Stimulated activated CD4-positive, alpha-beta T cell treated with anti-CD3 and anti-CD28 coated beads, Interleukin-15, amount 100 ng/mL, for 48 hours (primary cell): Measurements from ENCODE around the gene C18orf32.
A peak's percentile ranks its signal among the peaks of the same experiment; 100 is the strongest.
"Not testable (repeated sequence)": the region's sequence is repeated elsewhere in the genome, so short reads cannot be mapped to it uniquely, and the experiment has no call there.

ENCODE experiments used
- DNase-seq, 2 donors: peaks; one replicate each; pipeline ENCODE4 v3.0.0-alpha.2; 2020; ENCODE audit warnings: low read depth in 2 of 2

Gene C18orf32

DNA sequence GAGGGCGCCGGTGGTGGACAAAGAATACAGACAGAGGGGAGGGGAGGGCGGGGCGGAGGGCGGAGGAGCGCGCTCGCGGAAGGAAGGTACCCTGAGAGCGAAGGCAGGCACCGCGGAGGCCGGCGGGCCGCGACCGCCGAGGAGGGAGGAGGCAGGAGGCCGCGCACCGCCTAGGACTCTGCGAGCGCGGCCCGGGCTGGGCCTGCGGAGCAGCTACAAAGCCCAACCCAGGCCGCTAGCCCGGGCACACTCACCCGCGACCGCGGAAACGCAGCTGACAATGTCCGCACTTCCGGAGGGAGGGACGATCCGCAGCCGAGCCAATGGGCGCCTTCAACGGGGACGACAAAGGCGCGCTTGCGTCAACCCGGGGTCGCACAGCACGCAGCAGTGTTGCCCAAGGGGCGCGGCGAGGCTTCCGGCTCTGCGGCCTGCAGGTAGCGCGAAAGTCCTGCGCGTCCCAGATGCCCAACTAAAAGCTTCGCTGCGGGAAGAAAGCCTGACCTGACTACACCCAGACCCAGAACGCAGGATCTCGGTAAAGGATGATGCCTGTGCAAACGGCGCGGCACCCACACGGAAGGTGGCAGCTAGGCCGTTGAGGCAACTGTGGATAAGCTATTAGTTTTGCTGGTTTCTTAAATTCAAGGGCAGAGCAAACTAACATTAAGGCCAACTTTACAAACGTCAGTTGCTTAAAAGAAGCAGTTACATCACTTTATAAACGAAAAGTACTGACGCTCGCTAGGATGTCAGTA, at the start of gene C18orf32:
C18orf32 (minus strand) TSS at position 282 of the 758 bp plus-strand sequence. CDS start 3,486 bp downstream, outside the sequence.
- DNase-seq = peak; percentile 89 to 92

DNA sequence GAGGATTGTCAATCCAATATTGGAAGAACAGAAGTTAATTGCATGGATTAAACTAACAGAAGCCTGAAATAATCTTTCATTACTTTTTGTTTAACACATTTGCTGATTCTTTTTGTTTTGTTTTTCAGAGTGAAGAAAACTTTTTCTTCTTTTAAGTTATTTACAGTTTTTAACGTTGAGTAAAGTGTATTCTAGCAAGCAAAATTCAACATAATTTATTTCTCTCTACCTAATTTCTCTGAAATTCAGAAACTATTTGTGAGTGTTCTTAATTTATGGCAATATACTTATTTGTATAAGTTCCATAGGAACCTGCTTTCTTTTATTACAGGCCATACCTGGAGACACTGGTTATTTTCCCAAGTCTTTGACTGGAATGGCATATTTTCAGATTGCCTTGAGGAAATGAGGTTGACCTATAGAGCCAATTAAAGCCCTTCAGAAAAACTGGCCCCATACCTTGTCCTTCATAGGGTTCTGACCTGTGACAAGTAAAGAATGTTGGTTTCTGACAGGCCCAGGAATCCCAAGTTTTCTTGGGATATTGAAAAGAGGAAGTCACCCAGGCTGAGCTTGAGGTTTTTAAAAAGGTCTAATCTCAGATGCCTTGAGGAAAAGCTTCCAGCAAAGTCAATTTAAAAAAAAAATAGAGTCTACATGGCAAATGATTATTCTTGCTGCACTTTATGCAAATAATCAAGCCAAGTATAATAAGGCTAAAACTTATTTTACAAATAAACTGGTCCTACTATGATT, 48.0 kb upstream of the C18orf32 start:
- DNase-seq = no peak

DNA sequence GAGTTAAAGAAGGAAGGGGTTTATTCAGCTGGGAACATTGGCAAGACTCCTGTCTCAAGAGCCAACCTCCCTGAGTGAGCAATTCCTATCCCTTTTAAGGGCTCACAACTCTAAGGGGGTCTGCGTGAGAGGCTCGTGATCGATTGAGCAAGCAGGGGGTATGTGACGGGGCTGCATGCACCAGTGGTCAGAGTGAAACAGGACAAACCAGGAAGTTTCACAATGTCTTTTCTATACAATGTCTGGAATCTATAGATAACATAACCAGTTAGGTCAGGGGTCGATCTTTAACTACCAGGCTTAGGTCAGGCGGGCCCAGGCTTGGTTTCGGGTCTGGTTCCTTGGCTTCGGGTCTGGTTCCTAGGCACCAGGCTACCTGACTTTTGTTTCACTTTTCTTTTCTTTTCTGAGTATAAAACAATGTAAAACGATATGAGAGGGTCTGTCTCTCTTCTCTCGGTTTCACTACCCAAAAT, 44.7 kb upstream of the C18orf32 start:
- no peak for DNase-seq

DNA sequence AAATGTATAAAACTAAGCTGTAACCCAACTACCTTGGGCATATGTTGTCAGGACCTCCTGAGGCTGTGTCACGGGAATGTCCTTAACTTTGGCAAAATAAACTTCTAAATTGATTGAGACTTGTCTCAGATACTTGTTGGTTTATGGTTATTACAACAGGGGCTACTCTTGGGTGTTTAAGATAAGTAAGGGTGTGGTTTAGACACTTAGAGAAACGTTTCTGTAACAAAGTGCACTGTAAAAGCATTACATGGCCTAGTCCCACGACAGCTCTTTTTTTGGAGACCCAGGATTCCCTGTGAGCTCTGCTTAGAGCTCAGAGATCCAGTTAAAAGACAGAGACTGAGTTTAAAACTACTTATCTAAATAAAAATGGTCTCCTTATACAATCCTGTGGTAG, 42.6 kb upstream of the C18orf32 start:
- no peak for DNase-seq

DNA sequence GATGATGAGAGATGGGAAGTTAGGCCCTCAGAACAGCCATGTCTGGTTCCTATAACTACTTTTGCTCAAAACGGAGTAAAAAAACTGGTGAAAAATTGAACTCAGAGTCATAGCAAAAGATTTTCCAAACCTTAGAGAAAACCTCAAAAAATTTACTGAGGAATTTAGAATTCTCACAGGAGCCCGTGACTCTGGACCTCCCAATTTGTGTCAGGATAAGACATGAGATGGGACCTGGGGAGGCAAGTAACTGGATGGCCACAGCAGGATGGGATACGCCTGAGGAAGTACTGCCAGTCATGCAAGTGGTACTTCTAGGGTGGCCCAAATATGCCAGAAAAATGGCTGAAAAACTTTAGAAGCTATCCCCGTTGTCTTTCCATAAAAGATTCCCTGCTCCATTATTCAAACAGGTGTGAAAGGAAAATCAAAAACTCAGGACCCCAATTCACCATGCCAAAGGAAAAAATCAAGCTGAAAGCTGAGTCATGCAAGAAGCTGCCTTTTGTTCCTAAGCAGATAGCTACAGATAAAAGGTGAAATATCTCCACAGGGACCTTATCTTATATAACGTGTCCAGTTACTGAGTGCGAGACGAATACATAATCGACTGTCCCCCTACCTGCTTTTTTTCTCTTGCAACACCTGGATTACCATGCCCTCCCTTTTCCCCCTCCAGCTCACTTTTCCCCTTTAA, 40.7 kb upstream of the C18orf32 start:
- DNase-seq = no peak

DNA sequence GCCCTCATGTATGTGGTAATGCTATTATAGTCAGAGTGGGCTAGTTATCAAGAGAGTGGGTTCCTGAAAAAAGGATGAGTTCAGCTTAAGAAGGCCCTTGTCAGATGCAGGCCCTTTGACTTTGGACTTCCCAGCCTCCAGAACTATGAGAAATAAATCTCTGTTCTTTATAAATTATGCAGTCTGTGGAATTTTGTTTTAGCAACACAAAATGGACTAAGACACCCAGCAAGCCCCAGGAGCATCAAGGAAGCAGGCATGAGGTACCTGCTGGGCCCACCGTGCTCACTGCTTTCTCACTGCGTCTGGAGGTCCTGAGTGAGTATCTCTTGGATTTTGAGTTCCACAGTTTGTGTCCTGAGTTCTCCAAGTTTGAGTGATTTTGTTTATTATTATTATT, 38.9 kb upstream of the C18orf32 start:
- DNase-seq = no peak

DNA sequence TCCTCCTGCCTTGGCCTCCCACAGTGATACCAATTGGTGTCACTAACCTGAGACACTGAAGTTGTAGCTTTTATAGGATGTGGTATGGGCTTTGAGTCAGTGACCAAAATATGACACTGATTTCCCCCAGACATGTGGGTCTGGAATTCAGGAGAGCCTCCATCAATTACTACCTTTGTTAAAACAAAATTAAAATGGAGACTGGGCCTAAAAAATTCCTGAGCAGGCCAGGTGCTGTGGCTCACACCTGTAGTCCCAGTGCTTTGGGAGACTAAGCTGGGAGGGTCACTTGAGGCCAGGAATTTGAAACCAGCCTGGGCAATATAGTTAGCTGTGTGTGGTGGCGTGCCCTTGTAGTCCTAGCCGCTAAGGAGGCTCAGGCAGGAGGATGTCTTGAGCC, 37.9 kb upstream of the C18orf32 start:
- no peak for DNase-seq

DNA sequence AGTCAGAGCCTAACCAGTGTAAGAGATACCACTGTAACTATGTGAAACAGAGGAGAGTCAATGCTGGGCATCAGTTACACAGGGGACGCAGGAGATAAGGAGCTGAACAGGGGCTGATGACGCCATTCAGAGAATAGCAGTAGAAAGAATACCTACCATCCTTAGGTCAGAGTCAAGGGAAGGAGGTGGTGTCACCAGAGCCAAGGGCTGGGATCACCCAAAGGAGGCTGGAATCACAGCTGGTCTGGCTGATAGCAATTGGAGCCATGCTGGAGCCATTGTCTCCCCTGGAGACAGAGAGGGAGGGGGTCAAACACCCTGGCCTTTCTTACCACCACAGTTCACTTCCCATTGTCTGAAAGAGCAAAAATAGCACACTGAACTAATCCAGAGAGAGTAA, 37.3 kb upstream of the C18orf32 start:
- DNase-seq = no peak

DNA sequence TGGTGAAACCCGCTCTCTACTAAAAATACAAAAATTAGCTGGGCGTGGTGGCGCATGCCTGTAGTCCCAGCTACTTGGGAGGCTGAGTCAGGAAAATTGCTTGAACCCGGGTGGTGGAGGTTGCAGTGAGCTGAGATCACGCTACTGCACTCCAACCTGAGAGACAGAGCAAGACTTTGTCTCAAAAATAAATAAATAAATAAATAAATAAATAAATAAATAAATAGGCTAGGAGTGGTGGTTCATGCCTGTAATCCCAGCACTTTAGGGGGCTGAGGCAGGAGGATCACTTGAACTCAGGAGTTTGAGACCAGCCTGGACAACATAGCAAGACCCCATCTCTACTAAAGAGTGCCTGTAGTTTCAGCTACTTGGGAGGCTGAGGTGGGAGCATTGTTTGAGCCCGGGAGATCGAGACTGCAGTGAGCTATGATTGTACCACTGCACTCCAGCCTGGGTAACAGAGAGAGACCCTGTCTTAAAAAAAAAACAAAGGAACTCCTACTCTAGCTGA, 36.6 kb upstream of the C18orf32 start:
- not testable (repeated sequence) for DNase-seq

DNA sequence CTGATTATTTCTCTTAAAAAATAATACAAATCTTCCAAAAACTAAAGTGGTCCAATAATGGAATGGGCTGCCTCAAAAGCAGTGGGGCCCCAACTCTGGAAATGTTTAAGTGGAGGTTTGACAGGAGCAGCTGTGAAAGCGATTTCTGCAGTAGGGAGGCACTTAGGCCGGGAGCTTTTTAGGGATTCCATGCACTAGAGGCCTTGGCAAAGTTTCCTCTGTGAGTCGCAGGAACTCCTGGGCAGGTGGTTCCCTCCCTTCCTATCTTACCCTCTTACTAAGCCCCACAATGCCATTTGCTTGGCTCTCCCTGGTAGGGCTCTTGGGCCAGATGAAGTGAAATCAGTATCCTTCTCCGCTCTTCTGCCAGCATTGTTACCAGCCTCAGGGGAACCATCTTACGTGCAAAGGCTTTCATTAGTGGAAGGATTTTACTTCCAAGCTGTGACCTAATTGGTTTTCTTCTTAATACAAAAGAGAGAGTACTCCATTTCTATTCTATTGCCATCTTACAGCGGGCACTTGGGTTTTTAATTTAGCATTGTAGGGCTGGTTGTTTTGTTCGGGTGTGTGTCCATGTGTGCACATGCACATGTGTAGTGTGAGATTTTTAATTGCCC, 34.3 kb upstream of the C18orf32 start:
- no peak for DNase-seq

DNA sequence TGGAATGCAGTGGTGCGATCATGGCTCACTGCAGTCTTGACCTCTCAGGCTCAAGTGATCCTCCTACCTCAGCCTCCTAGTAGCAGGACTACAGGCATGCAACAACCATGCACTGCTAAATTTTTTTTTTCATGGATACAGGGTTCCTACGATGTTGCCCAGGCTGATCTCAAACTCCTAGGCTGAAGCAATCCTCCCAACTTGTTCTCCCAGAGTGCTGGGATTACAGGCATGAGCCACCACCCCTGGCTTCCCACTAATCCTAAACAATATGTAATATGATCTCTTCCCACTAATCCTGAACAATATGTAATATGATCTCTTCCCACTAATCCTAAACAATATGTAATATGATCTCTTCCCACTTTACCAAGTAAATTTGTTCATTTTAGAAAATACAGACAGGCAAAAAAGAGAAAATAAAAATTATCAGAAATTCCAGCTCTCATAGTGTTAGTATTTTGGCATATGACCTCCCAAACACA, 33.7 kb upstream of the C18orf32 start:
- DNase-seq = no peak

DNA sequence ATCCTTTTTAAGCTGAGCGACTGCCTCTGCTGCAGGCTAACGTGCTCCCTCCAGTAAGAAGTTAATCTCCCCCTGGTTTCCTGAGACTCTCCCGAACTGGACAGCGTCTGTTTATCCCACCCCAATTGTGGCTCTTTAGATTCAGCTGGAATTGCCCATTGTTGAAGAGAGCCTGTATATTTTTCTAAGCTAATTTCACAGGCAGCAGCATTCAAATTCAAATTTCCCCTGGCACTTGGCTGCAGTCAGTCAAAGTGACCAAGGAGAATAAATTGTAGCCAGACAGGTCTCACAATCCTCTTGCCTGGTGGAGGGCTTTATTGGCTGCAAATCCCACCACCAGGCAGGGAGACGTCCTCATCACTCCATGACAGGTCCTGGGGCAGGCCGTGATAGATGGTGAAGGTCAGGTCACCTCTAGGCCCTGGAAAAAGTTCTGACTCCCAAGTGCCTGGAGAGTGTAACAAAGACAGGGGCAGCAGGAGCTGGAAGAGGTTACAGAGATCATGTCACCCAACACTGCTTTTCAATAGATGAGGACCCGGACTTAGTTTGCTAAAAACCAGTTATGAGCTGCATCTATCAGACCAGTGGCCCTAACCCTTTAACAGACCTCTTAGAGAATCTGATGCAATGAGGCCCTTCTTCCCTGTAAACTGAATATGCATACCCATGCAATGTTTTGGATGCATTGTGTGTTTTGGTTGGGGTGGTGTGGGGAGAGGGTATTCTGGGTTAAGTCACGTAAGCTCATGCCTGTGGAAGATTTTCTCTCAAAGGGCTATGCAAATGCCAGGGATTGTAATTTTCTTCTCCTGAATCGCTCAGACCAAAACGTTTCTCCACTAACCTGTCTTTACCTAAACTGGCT, 32.3 kb upstream of the C18orf32 start:
- no peak for DNase-seq

DNA sequence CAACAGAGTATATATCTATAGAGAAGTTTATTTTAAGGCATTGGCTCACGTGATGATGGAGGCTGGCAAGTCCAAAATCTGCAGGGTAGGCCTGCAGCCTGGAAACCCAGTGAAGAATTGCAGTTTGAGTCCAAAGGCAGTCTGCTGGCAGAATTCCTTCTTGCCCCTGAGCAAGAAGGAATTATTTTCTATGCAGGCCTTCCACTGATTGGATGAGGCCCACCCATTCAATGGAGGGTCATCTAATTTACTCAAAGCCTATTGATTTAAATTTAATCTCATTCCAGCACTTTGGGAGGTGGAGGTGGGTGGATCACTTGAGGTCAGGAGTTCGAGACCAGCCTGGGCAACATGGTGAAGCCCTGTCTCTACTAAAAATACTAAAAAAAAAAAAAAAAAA, 30.4 kb upstream of the C18orf32 start:
- DNase-seq = no peak

DNA sequence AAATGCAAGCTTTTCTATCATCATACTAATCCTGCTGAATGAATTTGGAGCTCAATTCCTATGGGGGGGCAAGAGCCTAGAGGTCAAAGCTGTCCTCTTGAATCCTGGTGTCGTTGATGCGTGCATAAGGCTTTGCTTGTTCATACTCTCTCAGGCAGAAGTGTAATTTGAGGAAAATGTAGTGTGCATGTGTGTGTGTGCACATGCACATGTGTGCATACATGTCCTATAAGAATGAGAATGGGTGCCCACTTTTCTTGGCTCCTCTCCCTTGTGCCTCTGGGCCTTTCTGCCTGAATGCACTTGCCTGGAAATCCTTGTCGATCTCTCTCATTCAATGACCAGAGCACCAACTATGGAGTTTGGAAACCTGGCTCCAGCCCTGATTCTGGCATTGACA, 28.5 kb upstream of the C18orf32 start:
- no peak for DNase-seq

DNA sequence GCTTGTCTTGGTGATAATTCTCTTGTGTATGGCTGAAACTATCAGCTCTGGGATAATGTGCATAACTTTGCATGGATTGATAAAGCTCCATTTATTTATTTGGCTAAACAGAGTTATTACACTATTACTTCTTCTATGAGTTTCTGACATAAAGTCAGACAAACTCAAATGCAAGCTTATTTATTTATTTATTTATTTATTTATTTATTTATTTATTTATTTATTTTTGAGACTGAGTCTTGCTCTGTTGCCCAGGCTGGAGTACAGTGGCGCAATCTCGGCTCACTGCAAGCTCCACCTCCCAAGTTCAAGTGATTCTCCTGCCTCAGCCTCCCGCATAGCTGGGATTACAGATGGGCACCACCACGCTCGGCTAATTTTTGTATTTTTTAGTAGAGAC, 28.0 kb upstream of the C18orf32 start:
- not testable (repeated sequence) for DNase-seq

DNA sequence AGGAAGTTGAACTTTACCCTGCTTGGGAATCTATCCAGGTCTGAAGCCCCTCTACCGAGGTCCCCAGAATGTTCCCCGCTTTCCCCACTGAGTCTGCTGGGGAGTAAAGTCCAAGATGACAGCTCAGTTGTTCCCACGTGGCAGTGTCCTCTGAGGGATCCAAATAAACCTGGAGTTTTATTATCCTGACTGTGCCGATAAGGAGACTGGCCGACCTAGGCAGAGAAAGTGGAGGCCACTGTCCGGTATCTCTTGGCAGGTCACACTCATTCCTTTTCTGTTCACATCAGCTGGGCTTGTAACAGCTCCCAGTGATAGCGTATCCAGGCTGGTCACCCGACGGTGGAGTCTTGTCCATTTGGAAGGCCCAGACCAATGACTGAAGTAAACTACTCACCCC, 27.5 kb upstream of the C18orf32 start:
- DNase-seq = no peak

DNA sequence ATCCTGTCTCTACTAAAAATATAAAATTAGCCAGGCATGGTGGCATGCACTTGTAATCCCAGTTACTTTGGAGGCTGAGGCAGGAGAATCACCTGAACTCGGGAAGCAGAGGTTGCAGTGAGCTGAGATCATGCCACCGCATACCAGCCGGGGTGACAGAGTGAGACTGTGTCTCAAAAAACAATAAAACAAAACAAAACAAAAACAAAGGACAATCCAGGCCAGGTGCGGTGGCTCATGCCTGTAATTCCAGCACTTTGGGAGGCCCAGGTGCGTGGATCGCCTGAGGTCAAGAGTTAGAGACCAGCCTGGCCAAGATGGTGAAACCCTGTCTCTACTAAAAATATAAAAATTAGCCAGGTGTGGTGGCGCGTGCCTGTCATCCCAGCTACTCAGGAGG, 25.8 kb upstream of the C18orf32 start:
- not testable (repeated sequence) for DNase-seq

DNA sequence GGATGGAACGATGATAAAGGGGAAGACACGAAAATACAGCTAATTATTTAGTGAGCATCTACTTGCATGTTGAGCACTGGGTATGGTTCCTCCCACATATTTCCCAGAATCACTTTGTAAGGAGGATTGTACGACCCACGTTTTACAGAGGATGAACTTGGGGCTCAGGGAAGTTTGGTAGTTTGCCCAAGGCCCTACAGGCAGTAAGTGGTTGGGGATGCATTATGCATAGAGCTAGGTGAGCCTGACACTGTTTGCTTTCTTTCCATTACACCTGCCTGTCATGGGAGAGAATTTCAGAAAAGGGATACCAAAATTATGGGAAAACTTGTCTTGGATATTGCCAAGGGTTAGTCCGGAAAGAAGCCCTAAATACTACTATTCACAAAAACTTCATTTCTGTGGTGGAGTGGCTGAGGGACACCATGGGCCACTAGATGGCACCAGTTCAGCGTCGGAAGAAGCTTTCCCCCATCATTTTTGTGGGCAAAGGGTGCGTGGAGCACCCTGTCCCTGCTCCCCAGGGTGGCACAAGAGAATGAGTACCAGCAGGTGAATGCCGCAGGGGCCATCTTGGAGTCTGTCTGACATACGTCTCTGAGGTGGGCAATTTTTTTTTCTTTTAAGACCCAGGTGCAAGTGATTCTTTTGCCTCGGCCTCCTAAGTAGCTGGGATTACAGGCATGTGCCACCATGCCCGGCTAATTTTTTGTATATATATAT, 23.5 kb upstream of the C18orf32 start:
- DNase-seq = peak; percentile 17 to 22

DNA sequence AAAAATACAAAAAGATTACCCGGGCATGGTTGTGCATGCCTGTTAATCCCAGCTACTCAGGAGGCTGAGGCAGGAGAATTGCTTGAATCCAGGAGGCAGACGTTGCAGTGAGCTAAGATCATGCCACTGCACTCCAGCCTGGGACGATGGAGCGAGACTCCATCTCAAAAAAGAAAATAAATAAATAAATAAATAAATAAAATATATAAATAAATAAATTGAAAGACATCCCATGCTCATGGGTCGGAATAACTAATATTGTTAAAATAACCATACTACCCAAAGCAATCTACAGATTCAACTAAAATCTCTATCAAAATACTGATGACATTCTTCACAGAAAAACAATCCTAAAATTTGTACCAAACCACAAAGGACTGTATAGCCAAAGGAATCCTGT, 19.4 kb upstream of the C18orf32 start:
- DNase-seq = not testable (repeated sequence)

DNA sequence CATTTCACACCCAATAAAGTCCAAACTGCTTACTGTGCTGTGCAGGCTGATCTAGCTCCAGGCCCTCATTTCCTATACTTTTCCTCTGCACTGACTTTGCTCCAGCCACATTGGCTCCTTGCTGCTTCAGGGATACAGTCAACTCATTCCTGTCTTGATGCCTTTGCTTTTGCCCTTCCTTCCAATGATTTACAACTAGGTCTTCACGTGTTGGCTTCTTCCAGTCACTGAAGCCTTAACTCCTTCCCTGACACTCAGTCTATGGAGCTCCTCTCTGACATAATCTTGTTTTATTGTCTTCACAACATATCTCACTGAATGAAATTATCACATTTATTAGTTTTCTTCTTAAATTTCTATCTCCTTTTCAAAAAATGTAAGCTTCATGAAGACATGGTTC, 16.9 kb upstream of the C18orf32 start:
- no peak for DNase-seq
